GM12892 (cell line): Measurements from ENCODE around the gene ODF2.

Experiments
- POLR2A ChIP-seq: IDR thresholded peaks from 2 replicates; pipeline ENCODE4 v1.6.1; 2011; ENCODE audit warnings: low read depth, low read length, control low read depth
- POLR2AphosphoS5 ChIP-seq: IDR thresholded peaks from 2 replicates; pipeline ENCODE4 v1.6.1; 2011; ENCODE audit warnings: low read depth, low read length, control low read depth

DNA sequence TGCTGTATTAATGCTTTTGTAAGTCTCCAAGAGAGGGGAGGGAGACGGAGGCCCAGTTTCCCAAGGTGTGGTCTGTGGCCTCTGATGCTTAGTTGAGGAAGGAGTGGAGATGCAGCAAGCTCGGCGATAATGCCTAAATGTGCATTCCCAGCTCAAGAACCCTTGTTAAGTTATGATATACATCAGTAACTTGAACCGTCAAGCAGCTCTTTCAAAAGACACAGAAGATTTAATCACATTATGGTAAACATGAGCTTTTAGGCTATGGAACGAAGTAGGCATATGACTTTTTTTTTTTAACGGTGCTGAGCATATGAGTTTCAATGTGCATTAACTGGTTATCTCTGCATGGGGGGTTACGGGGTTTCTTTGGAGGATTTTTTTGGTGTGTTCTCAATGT is 26.4 kb downstream of the ODF2 start:
- no peak for TF ChIP-seq POLR2A
- no peak for TF ChIP-seq POLR2AphosphoS5
